ENCODE data around the gene EARS2. TPM values are rescaled to one million over a fixed set of nuclear protein-coding genes. Genes with fewer than 3 reads are reported as not detected.

Gene EARS2
- total RNA-seq, 1 experiment from 2014 or later, result 55.9 TPM

- H3K36me3 Mint-ChIP-seq, result peaks cover 59% of the 10 kb centered on the region
- DNase-seq (ENCODE audit: low spot score) (no peak), ATAC-seq (no peak)
- POLR2A ChIA-PET, result no interaction called here
- TF ChIP-seq ERG (CRISPR knock-in tag; IDR thresholded peaks at IDR 0.05), result no peak
- TF ChIP-seq MAX (CRISPR knock-in tag; IDR thresholded peaks at IDR 0.05), result no peak
- TF ChIP-seq ETV6 (CRISPR knock-in tag; IDR thresholded peaks at IDR 0.05), result no peak
- TF ChIP-seq HMGXB4 (CRISPR knock-in tag; IDR thresholded peaks at IDR 0.05), result no peak
- TF ChIP-seq KAT7 (CRISPR knock-in tag; IDR thresholded peaks at IDR 0.05; ENCODE audit: borderline replicate concordance), result no peak
- TF ChIP-seq TEAD4 (CRISPR knock-in tag; IDR thresholded peaks at IDR 0.05), result no peak
- H3K4me3 Mint-ChIP-seq, result no peak overlapping the region
- no peaks in the 10 kb centered on the region for H3K9me3 Mint-ChIP-seq
- H3K4me1 Mint-ChIP-seq, result 0 out of 2 replicates have a peak, but pooled peaks cover 3% of the 10 kb centered on the region
- CTCF ChIA-PET, result interaction anchor here (0.7 kb wide), 1 partner anchor 104 kb away, joined by 3 read pairs; no protein-coding TSS in a partner anchor
- H3K27ac Mint-ChIP-seq, result no peak overlapping the region
- no peaks in the 10 kb centered on the region for H3K27me3 Mint-ChIP-seq (ENCODE audit: low read depth)
Observed at GRCh38 chr16:23590181-23590580, 33.0 kb upstream of the EARS2 start.

GRCh38 chr16:23587726-23588125, 30.6 kb upstream of the EARS2 start:
- Mint-ChIP-seq H3K4me3 (no peak overlapping the region), H3K27me3 (ENCODE audit: low read depth) (no peaks in the 10 kb centered on the region), H3K9me3 (no peaks in the 10 kb centered on the region), H3K4me1 (no peaks in the 10 kb centered on the region), H3K36me3 (peaks cover 66% of the 10 kb centered on the region), H3K27ac (no peak overlapping the region)
- TF ChIP-seq IRF2 (CRISPR knock-in tag; IDR thresholded peaks at IDR 0.05; ENCODE audit: borderline replicate concordance, low read depth) (no peak), OVOL2 (CRISPR knock-in tag; IDR thresholded peaks at IDR 0.05; ENCODE audit: borderline replicate concordance) (no peak), ATF6 (CRISPR knock-in tag; IDR thresholded peaks at IDR 0.05) (no peak), GRHL2 (CRISPR knock-in tag; IDR thresholded peaks at IDR 0.05; ENCODE audit: insufficient replicate concordance, severe bottlenecking) (no peak), SMAD4 (CRISPR knock-in tag; IDR thresholded peaks at IDR 0.05) (no peak), USF2 (CRISPR knock-in tag; IDR thresholded peaks at IDR 0.05) (no peak), ZNF281 (CRISPR knock-in tag; IDR thresholded peaks at IDR 0.05) (no peak), ZNF317 (CRISPR knock-in tag; IDR thresholded peaks at IDR 0.05; ENCODE audit: borderline replicate concordance, low read depth) (no peak), ZNF396 (CRISPR knock-in tag; IDR thresholded peaks at IDR 0.05; ENCODE audit: borderline replicate concordance) (no peak), SOX15 (CRISPR knock-in tag; IDR thresholded peaks at IDR 0.05) (no peak), ZNF512 (CRISPR knock-in tag; IDR thresholded peaks at IDR 0.05; ENCODE audit: borderline replicate concordance) (no peak), E2F4 (CRISPR knock-in tag; IDR thresholded peaks at IDR 0.05; ENCODE audit: borderline replicate concordance, low read depth) (no peak), NFYB (CRISPR knock-in tag; conservative IDR thresholded peaks at IDR 0.05; ENCODE audit: low read depth) (no peak)
- ChIA-PET CTCF (no interaction called here), POLR2A (no interaction called here)
- no peak for DNase-seq (ENCODE audit: low spot score)
- ATAC-seq, result no peak

All from WTC11 (cell line).